Endothelial cell of umbilical vein (primary cell): ENCODE measurements around the gene LRRK2.

Source experiments
- CTCF ChIP-seq, 2 donors: IDR thresholded peaks; 1 replicate in 1 of 2; 2 replicates in 1 of 2; pipeline ENCODE4 v1.5.1; 2011; ENCODE audit warnings: low read length in 2 of 2, mild to moderate bottlenecking in 2 of 2, moderate library complexity in 2 of 2, control low read depth in 1 of 2, inconsistent platforms in 1 of 2, low read depth in 1 of 2; ENCODE audit not compliant: insufficient read depth in 1 of 2; ENCODE audit errors: extremely low read depth in 1 of 2
- EZH2 ChIP-seq: IDR thresholded peaks from 2 replicates; pipeline ENCODE4 v1.6.1; 2012; ENCODE audit warnings: borderline replicate concordance, low read depth, mild to moderate bottlenecking, moderate library complexity, low read length, inconsistent platforms; ENCODE audit not compliant: severe bottlenecking
- FOS ChIP-seq: IDR thresholded peaks from 2 replicates; pipeline ENCODE4 v1.6.1; 2011; ENCODE audit warnings: mild to moderate bottlenecking, low read length, moderate library complexity, borderline replicate concordance; ENCODE audit not compliant: insufficient read depth
- GATA2 ChIP-seq: IDR thresholded peaks from 2 replicates; pipeline ENCODE4 v1.7.0; 2011; ENCODE audit warnings: low read depth, mild to moderate bottlenecking, moderate library complexity, mixed read lengths, low read length; ENCODE audit not compliant: insufficient read length, insufficient read depth
- JUN ChIP-seq: IDR thresholded peaks from 2 replicates; pipeline ENCODE4 v1.6.1; 2011; ENCODE audit warnings: borderline replicate concordance, low read depth; ENCODE audit not compliant: insufficient read length, insufficient read depth
- MAX ChIP-seq: IDR thresholded peaks from 2 replicates; pipeline ENCODE4 v1.6.1; 2011; ENCODE audit not compliant: insufficient read depth, insufficient read length
- MYC ChIP-seq: IDR thresholded peaks from one replicate; pipeline ENCODE4 v1.6.1; 2011; ENCODE audit warnings: mild to moderate bottlenecking, low read depth, low read length
- POLR2A ChIP-seq: IDR thresholded peaks from 2 replicates; pipeline ENCODE4 v1.6.1; 2012; ENCODE audit warnings: low read depth, mild to moderate bottlenecking, control low read depth, low read length
- POLR2AphosphoS5 ChIP-seq: IDR thresholded peaks from 2 replicates; pipeline ENCODE4 v1.6.1; 2012; ENCODE audit warnings: low read depth, mild to moderate bottlenecking, control low read depth, low read length, moderate library complexity; ENCODE audit not compliant: insufficient read depth

GRCh38 chr12:40202095-40203059, 22.4 kb upstream of the LRRK2 start:
- TF ChIP-seq CTCF (IDR thresholded peaks at IDR 0.05; ENCODE audit: extremely low read depth in 1 of 2, insufficient read depth in 1 of 2, low read depth in 1 of 2, low read length in 2 of 2) (no peak), EZH2 (no peak), POLR2AphosphoS5 (no peak), POLR2A (no peak), JUN (no peak), MYC (no peak), MAX (no peak), FOS (peak; percentile 14), GATA2 (peak; percentile 50)
